HG02943 (cell line): ENCODE results near the gene CAPN8.
"Not testable (repeated sequence)": the region's sequence is repeated elsewhere in the genome, so short reads cannot be mapped to it uniquely, and the experiment has no call there.

ENCODE experiments used
- ATAC-seq: cut with Tn5 transposase; IDR thresholded peaks from one replicate; pipeline ENCODE4 v1.9.1; 2021; ENCODE audit warnings: mild to moderate bottlenecking, low read depth, moderate library complexity; ENCODE audit not compliant: unreplicated experiment

The CAPN8 gene

DNA sequence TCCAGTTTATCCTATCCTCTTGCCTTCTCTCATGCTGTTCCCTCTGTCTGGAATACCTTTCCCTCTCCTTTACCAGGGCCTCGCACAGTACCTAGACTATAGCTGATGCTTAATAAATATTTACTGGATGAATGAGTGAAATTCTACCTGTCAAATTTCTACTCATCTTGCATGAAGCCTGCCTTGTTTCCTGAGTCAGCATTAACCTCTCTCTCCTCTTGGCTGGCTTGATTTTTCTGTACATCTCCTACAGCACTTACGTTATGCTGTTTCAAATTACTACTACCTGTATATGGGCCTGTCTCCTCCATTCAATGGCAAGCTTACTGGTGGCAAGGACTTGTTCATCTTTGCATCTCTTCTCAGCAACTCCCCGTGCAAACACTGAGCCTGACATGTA is 130.8 kb downstream of the CAPN8 start:
- no peak for ATAC-seq

DNA sequence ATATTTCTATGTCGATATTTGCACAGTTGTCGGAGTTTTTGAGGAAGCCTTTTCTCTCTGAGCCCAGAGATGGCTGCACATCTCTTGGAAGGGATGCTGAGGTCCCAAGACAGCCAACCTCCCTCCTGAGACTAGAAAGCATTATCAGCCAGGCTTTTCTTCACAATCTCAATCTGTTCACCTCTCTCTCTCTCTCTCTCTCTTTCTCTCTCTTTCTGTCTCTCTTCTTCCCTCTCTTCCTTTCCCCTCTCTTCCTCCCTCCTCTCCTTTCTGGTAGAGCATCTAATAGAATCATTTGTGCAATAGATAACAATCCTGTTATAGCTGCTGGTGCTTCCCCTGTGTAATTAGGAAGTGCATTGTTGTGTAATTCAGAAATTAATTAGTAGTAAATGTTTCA is 131.8 kb downstream of the CAPN8 start:
- ATAC-seq: no peak

DNA sequence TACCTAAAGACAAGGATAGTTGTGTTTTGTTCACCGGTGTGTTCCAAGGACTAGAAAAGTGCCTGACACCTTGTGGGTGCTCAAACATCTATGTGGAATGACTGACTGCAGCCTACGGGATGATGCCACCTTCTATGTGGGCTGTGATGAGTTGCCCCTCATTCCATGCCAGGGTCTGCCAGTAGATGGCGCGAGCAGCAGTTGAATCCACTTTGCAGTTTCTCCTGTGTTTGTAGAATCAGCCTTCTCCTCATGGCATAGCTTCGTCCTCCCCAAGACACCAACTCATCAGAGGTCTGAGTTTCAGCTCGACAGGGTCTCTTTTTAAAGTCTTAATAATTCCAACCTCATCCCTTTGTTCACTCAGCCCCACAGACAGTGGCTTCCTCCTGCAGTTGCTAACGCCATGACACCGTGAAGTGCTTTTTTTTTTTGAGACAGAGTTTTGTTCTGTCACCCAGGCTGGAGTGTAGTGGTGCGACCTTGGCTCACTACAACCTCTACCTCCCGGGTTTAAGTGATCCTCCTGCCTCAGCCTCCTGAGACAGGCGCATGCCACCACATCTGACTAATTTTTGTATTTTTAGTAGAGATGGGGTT is 133.7 kb downstream of the CAPN8 start:
- no peak for ATAC-seq

DNA sequence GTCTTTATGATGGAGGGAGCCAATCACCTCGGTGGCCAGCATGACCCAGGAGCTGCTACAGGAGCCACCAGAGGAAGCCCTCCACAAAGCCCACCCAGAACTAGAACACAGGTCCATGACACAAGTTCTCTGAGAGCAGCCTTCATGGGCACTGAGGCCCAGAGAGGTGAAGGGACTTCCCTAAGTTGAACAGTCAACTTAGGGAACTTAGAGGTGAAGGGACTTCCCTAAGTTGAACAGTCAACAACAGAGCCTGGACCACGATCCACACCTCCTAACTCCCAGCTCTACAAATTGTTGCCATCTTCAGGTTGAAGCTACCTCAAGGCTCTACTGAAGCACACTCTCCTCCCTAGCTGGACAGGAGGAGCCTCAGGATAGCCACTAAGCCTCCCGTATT is 139.5 kb downstream of the CAPN8 start:
- ATAC-seq: no peak

DNA sequence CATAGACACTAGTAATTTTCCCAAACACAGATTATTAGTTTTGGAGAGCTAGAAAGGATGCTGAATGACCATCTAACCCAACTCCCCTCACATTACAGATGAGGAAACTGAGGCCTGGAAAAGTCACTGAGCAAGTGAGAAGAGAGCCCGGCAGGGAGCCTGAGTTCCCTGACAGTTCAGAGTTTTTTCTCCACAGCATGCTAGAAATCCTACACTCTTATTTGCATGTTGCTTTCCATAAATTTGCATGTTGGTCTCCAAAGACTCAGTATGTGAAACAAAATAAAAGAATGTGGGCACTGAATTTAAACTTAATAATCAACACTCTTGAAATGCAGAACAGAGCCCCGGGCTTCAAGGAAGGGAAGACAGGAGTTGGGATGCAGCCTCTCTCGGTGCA is 140.0 kb downstream of the CAPN8 start:
- no peak for ATAC-seq

DNA sequence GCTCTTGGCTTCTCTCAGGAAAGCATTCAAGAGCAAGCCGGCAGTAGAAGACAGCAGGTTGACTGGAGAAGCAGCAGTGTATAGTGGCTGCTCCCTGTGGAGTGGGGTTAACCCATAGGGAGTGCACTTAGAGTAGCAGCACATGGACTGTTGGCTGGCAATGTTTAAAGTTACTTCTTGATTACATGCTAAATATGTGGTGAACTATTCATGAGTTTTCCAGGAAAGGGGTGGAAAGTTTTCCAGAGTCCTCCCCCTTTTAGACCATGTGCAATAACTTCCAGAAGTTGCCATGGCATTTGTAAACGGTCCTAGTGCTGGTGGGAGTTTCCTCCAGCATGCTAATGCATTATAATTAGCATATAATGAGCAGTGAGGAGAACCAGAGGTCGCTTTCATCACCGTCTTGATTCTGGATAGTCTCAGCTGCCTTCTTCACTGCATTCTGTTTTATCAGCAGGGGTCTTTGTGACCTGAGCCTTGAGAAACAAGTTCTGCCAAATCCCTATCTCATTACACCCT is 140.5 kb downstream of the CAPN8 start:
- no peak for ATAC-seq

DNA sequence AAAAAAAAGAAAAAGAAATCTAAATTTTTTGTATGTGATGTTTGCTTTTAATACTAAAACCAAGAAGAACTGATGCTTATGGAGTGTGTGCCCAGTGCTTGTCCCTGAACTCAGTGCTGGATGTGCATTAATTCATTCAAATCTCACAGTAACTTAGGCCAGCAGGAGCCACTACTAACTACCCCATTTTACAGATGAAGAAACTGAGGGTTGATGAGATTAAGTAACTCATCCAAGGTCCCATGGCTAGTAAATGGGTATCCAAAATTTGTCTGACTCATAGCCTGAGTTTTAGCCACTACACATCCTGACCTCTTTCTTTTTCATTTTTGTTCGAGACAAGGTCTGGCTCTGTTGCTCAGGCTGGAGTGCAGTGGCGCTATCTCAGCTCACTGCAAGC is 144.4 kb downstream of the CAPN8 start:
- ATAC-seq: no peak

DNA sequence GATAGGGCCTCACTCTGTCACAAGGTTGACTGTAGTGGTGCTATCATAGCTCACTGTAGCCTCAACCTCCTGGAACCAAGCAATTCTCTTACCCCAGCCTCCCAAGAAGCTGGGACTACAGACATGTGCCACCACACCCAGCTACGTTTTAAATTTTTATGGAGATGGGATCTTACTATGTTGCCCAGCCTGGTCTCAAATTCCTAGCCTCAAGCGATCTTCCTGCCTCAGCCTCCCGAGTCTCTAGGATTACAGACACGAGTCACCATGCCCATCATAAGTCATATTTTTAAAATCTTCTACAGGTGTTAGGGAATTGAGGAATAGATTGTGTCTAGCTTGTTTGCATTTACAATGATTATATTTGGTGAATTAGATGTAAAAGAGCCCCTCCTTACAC is 145.3 kb downstream of the CAPN8 start:
- ATAC-seq: no peak

DNA sequence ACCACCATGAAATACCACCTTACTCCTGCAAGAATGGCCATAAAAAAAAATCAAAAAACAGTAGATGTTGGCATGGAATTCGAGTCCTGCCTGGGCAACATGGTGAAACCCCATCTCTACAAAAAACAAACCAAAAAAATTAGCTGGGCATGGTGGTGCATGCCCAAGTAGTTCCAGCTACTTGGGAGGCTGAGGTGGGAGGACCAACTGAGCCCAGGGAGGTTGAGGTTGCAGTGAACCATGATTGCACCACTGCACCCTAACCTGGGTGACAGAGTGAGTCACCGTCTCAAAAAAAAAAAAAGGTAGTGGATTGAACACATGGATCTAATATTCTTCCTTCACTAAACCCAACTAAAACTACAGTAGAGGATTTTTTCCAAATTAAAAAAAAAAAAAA is 146.4 kb downstream of the CAPN8 start:
- ATAC-seq: no peak

DNA sequence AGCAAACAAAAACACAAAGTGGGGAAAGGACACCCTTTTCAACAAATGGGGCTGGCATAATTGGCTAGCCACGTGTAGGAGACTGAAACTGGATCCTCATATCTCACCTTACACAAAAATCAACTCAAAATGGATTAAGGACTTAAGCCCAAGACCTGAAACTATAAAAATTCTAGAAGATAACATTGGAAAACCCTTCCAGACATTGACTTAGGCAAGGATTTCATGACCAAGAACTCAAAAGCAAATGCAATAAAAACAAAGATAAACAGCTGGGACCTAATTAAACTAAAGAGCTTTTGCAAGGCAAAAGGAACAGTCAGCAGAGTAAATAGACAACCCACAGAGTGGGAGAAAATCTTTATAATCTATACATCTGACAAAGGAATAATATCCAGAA is 146.9 kb downstream of the CAPN8 start:
- ATAC-seq: not testable (repeated sequence)

DNA sequence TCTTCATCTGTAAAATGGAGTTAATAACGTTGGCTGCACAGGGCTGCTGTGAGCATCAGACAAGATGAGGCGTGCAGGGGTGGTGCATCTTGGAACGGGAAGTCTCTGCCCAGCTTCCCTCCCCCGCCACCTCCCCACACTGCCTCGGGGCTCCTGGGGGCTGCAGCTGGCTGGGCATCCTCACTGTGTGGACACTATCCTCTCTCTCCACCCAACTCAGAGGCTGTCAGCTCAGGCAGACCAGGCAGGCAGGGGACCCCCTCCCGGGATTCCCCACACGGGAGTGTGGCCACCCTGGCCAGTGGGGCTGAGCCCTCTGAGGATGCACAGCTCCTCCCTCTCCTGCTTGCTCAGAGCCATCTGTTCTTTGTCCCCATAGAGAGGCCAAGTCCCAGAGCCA is 149.6 kb downstream of the CAPN8 start:
- ATAC-seq: no peak

DNA sequence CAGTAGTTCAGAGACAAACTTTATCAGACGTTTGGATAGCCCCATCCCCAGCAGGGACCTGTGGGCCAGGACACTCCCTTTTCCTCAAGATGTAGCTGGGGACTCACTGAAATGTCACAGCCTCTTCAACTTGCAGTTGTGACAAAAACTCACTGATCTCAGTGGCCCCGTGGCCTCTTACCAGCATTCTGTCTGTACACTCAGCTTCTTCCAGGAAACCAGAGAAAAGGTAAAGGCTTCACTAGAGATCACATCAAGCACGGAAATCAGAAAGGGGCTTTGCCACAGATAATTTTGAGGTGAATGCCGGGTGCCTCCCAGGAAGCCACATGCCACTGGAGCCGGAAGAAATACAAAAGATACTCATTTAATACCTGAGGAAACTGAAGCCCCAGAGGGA is 150.1 kb downstream of the CAPN8 start:
- no peak for ATAC-seq

DNA sequence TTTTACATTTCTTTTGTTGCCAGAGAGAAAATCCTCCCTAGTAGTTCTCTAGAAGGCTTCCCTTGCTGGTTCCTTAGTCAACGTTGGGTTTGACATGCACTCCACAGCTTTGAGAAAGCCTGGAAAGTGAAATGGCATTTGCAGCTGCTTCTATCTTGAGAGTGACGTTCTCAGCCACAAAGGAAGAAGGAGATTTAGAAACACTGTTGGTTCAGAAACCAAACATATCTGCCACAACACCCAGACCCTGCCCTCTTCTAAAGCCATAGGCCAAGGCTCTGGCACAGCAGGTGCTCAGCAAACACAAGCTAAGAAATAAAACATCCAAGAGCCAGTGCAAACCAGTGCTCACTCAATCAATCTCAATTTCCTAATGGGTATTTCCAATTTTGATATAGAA is 150.9 kb downstream of the CAPN8 start:
- no peak for ATAC-seq

DNA sequence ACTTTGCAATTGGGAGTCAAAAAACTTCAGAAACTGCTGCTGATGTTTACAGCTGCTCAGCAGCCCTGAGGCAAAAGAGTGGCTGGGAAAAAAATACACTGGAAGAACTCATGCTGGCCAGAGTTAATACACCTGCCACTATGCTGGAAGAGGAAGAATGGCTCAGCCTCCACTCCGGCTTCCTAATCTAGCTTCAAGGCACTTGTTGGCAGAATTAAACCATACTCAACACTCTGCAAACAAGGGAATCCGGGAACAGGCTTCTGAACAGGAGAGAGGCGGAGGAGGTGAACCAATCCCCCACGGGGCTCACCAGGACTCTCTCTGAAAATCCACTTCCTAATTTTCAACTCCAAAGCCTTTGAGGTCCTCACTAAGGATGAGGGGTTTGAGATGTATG is 152.2 kb downstream of the CAPN8 start:
- no peak for ATAC-seq

DNA sequence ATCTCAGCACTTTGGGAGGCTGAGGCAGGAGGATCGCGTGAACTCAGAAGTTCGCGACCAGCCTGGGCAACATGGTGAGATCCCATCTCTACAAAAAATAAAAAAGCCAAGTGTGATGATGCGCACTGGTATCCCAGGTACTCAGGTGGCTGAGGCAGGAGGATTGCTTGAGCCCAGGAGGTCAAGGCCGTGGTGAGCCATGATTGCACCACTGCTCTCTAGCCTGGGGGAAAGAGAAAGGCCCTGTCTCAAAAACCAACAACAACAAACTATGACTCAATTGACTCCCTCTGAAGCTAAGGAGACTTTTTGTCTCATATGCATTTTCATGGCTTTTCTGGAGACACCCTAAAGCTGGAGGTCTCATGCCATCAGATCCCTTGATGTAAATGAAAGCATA is 153.4 kb downstream of the CAPN8 start:
- no peak for ATAC-seq

DNA sequence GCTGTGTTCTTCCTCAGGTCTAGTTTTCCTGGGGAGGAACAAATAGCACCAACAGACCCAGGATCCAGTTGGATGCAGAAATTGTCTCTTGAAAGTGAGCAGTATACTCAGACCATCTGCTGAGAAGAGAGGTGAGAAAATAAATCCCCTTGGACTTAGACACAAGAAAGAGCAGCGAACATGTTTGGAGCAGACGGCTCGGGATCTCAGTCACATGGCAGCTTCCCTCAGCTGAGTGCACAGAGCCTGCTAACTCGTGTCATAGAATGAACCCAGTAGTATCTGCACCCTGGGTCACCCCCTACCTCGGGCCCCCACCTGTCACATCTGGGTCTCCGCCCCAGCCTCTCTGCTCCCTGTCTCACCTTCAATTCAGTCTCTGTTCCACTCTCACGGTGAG is 156.7 kb downstream of the CAPN8 start:
- ATAC-seq: no peak

DNA sequence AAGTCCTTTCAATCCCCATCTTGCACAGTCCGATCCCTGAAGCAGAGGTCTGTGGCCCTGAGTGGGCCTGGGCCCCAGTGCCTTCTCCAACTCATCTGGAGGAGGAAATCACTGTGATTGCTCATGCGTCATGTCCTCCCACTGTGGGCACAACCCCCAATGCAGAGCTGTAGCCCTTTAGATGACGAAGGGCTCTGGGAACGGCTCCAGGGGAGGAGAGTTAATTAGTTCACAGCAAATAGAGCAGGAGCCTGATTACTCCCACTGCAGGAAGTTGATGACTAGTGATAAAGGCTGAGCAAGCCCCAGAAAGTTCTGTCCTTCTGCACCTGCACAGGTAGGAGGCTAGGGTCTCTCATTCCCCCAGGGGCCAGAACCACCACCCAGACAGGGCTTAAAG is 160.8 kb downstream of the CAPN8 start:
- ATAC-seq: no peak

DNA sequence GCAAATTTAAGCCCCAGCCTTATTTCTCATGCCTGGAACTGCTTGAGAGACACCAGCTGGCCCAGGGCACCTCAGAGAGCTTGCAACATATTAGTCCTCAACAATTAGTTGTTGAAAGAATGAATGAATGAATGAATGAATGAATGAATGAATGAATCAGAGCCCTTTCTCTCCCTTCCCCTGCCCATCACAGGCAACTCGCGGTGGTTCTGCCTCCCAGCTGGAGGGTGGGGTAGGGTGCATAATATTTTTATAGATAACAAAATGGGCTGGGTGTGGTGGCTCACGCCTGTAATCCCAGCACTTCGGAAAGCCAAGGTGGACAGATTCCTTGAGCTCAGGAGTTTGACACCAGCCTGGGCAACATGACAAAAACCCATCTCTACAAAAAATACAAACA is 162.2 kb downstream of the CAPN8 start:
- no peak for ATAC-seq

DNA sequence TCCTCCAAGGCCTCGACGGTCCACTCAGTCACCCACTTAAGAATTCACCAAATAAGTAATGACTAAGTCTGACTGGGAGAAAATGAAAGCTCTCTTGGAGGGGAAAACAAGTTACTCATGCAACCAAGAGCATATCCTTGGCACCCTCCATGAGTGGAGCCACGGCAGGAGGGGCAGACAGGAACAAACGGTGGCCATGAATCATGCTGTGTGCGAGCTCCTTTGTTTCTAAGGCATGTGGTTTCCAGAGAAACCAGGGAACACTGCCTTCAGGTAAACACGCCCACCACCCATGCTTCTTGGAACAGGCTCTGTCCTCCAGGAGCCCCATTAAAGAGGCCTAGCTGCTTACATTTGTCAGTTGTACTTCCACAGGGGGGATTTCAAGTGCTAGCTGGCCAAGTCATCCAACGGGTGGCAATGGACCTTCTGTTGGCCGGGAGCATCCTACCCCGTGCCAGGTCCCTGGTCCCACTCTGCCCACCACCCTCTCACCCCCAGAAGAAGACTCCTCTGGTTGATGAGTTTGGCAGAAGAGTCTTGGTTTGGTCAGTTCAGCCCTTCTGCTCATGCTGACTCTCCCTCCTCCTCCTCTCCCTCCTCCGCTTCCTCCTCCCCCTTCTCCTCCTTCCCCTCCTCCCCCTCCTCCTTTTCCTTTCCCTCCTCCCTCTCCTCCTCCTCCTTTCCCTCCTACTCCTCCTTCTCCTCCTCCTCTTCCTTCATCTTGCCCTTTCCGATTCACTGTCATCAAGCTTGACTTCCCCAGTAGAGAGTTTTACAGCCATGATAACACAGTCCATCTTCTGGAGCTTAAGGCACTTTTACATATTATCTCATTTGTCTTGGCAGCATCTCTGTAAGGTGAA is 164.7 kb downstream of the CAPN8 start:
- no peak for ATAC-seq

DNA sequence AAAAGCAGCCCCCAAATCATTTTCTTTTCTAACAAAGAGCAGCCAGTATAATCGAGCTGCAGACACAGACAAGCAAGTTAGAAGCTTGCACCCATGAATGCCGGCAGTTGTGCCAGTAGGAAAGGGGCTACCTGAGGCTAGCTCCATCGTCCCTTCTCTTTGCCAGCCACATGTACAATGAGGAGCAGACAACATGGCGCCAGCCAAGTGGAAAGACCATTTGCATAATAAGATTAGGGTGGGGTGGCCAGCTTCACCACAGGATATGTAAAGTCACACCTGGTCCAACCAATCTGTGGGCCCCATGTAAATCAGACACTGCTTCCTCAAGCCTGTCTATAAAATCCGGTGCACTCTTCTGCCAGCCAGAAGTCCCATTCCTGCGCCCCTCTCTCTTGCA is 168.6 kb downstream of the CAPN8 start:
- no peak for ATAC-seq

DNA sequence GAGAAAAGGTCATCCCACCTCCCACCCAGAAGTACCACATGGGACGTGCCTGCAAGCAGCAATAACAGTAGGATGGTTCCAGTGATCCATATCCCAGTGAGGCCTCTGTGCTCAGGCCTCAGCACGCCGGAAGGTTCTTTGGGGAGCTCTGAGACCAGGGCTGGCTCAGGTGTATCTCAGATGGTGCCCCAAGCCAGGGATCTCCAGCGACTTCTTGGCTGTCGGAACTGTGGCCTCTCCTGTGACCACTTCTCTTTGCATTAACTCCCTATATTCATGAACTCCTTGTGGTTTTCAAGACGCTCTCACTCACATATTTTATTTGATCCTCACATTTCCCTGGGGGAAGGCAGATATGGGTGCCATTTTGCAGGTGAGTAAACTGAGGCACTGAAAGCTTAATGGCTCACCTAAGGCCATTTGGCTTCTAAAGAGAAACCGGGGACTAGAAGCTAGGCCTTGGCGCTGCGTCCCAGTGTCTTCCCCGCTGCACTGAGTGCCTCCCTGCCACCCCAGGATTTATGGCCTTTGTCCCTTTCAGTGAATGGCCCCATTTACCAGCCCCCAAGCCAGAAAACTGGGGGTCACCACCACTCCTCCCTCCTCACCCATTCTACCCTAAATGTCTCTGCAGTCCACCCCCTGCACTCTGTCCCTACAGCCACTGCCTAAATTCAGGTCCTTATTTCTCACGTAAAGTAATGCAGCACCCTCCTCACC is 170.4 kb downstream of the CAPN8 start:
- ATAC-seq: no peak
